WTC11 (cell line): ENCODE measurements around the gene HTR3A. TPM values are rescaled to one million over a fixed set of nuclear protein-coding genes. Genes with fewer than 3 reads are reported as not detected.

Experiments
- ATAC-seq: fragments of 200-7000 bp; cut with Tn5 transposase; 2 replicates; pipeline ENCODE4 v1.10.0; 2021; ENCODE audit warnings: mild to moderate bottlenecking, moderate library complexity
- CTCF ChIA-PET: fragments of 300-600 bp; sonication (Branson Sonifier 250); formaldehyde crosslinking; loops from one replicate; lab custom pipeline; 2021; ENCODE audit warnings: antibody characterized with exemption; lab: Charles Lee
- POLR2A ChIA-PET: fragments of 350-600 bp; sonication (Branson Sonifier 250); formaldehyde crosslinking; loops from one replicate; lab custom pipeline; 2021; ENCODE audit warnings: antibody characterized with exemption; lab: Charles Lee
- DNase-seq: peaks from one replicate; pipeline ENCODE4 v3.0.0; 2021; ENCODE audit warnings: low spot score
- H3K27ac Mint-ChIP-seq: 2 replicates; pipeline ENCODE4 v1.8.0; 2021; ENCODE audit warnings: mixed read lengths
- H3K27me3 Mint-ChIP-seq: 2 replicates; pipeline ENCODE4 v1.8.0; 2021; ENCODE audit warnings: low read depth, mild to moderate bottlenecking, moderate library complexity, mixed read lengths
- H3K36me3 Mint-ChIP-seq: 2 replicates; pipeline ENCODE4 v1.8.0; 2021; ENCODE audit warnings: mixed read lengths
- H3K4me1 Mint-ChIP-seq: 2 replicates; pipeline ENCODE4 v1.8.0; 2022; ENCODE audit warnings: mixed read lengths
- H3K4me3 Mint-ChIP-seq: 2 replicates; pipeline ENCODE4 v1.8.0; 2021; ENCODE audit warnings: mild to moderate bottlenecking, moderate library complexity, mixed read lengths
- H3K9me3 Mint-ChIP-seq: 2 replicates; pipeline ENCODE4 v1.8.0; 2021; ENCODE audit warnings: mixed read lengths
- ATF1 ChIP-seq: sonication (generic); formaldehyde crosslinking; IDR thresholded peaks from 2 replicates; pipeline ENCODE4 v1.8.1; 2023; ENCODE audit warnings: mild to moderate bottlenecking, moderate library complexity, missing genetic modification reagents
- FOXP1 ChIP-seq: sonication (generic); formaldehyde crosslinking; IDR thresholded peaks from 2 replicates; pipeline ENCODE4 v1.8.0; 2022; ENCODE audit warnings: missing genetic modification reagents, mild to moderate bottlenecking, moderate library complexity, borderline replicate concordance
- GABPB1 ChIP-seq: sonication (generic); formaldehyde crosslinking; IDR thresholded peaks from 2 replicates; pipeline ENCODE4 v1.8.1; 2023; ENCODE audit warnings: mild to moderate bottlenecking, missing genetic modification reagents
- HMGA2 ChIP-seq: fragments of 250-450 bp; sonication (Bioruptor Pico); IDR thresholded peaks from 2 replicates; pipeline ENCODE4 v1.4.0; 2021; ENCODE audit warnings: mild to moderate bottlenecking, moderate library complexity
- KAT7 ChIP-seq: sonication (generic); formaldehyde crosslinking; IDR thresholded peaks from 2 replicates; pipeline ENCODE4 v1.8.1; 2023; ENCODE audit warnings: missing genetic modification reagents, mild to moderate bottlenecking, borderline replicate concordance
- MYBL2 ChIP-seq: sonication (generic); formaldehyde crosslinking; IDR thresholded peaks from 2 replicates; pipeline ENCODE4 v1.8.1; 2023; ENCODE audit warnings: mild to moderate bottlenecking, moderate library complexity, missing genetic modification reagents
- NR1H2 ChIP-seq: sonication (generic); formaldehyde crosslinking; IDR thresholded peaks from 2 replicates; pipeline ENCODE4 v1.9.0; 2021; ENCODE audit warnings: mild to moderate bottlenecking, moderate library complexity, missing genetic modification reagents
- OVOL2 ChIP-seq: fragments of 250-450 bp; sonication (Bioruptor Pico); IDR thresholded peaks from 2 replicates; pipeline ENCODE4 v1.9.0; 2021; ENCODE audit warnings: mild to moderate bottlenecking, borderline replicate concordance
- TEAD4 ChIP-seq: sonication (generic); formaldehyde crosslinking; IDR thresholded peaks from 2 replicates; pipeline ENCODE4 v1.8.0; 2022; ENCODE audit warnings: mild to moderate bottlenecking, missing genetic modification reagents
- total RNA-seq: library from RNA; stranded (reverse); gene quantifications from 3 replicates; pipeline ENCODE4 v1.2.3, GENCODE V29; 2021
- TF ChIP-seq, protein P1 (sequence below): sonication (generic); formaldehyde crosslinking; IDR thresholded peaks from 2 replicates; pipeline ENCODE4 v1.8.1; 2023; ENCODE audit warnings: mild to moderate bottlenecking, missing genetic modification reagents
- TF ChIP-seq, protein P2 (sequence below): sonication (generic); formaldehyde crosslinking; IDR thresholded peaks from 2 replicates; pipeline ENCODE4 v1.8.0; 2023; ENCODE audit warnings: missing genetic modification reagents, mild to moderate bottlenecking, borderline replicate concordance
- TF ChIP-seq, protein P3 (sequence below): fragments of 250-450 bp; sonication (Bioruptor Pico); IDR thresholded peaks from 2 replicates; pipeline ENCODE4 v1.9.0; 2021; ENCODE audit warnings: moderate library complexity, mild to moderate bottlenecking, inconsistent platforms, borderline replicate concordance
- TF ChIP-seq, protein P4 (sequence below): sonication (generic); formaldehyde crosslinking; IDR thresholded peaks from 2 replicates; pipeline ENCODE4 v1.8.0; 2022; ENCODE audit warnings: mild to moderate bottlenecking, missing genetic modification reagents
- TF ChIP-seq, protein P5 (sequence below): sonication (generic); formaldehyde crosslinking; conservative IDR thresholded peaks from 2 replicates; pipeline ENCODE4 v1.8.1; 2023; ENCODE audit warnings: mild to moderate bottlenecking, low read depth, missing genetic modification reagents, moderate library complexity
- TF ChIP-seq, protein P6 (sequence below): sonication (generic); formaldehyde crosslinking; IDR thresholded peaks from 2 replicates; pipeline ENCODE4 v1.8.1; 2023; ENCODE audit warnings: mild to moderate bottlenecking, missing genetic modification reagents, moderate library complexity
- TF ChIP-seq, protein P7 (sequence below): fragments of 250-450 bp; sonication (Bioruptor Pico); IDR thresholded peaks from 2 replicates; pipeline ENCODE4 v2.1.2; 2022; ENCODE audit warnings: mild to moderate bottlenecking, moderate library complexity

Gene HTR3A
- total RNA-seq, 1 experiment from 2014 or later, result 4.1 TPM

DNA sequence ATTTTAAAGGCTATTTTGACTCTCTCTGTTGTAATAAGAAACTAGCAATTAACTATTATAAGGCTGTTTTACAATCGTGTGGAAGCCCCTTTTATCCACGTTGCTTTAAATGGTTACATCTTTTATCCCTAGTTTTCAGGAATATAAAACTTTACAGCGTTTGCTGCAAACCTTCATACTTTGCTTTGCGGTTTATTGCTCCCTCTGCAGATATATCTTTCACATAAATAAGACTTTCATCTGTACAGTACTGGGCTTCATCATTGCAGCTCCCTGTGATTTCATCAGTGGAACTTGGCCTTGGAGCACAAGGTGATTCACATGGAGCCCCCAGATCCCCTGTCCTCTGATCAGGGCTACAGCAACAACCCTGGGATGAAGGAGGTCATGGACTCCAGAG is 25.6 kb downstream of the HTR3A start:
- Mint-ChIP-seq H3K4me3 (no peak overlapping the region), H3K27ac (no peak overlapping the region), H3K36me3 (no peaks in the 10 kb centered on the region)
- no peak for DNase-seq
- no peak for TF ChIP-seq HMGA2 (CRISPR knock-in tag)
- TF ChIP-seq KAT7, result no peak
- TF ChIP-seq ATF1 (CRISPR knock-in tag), result no peak
- TF ChIP-seq FOXP1 (CRISPR knock-in tag), result no peak
- no peak for TF ChIP-seq MYBL2
- TF ChIP-seq, all 79 proteins: peak for 0
- Mint-ChIP-seq H3K9me3 (no peaks in the 10 kb centered on the region), H3K27me3 (no peaks in the 10 kb centered on the region), H3K4me1 (peaks cover 4% of the 10 kb centered on the region)
- CTCF ChIA-PET, result interaction anchor here (3.1 kb wide), 1 partner anchor 261 kb away, joined by 8 read pairs; no protein-coding TSS in a partner anchor
- ATAC-seq, result no peak
- POLR2A ChIA-PET, result no interaction called here

DNA sequence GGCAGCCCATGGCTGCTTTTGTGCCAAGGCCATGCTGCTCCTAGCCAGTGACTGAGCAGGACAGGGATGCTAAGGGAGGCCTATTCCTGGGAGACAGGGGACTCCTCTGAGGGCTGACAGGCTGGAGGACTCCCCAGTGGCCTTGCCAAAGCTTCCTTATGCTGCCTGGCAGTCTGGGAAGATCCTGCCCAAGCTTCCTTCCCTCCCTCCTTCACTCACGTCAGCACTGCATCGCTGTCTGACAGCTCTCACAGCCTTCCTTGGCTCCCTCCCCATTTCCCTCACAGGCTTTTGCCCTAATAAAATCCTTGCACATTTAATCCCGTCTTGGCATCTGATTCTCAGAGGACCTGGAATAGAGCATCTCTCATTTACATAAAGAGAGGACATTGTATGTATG is 26.5 kb downstream of the HTR3A start:
- H3K36me3 Mint-ChIP-seq, result no peaks in the 10 kb centered on the region
- TF ChIP-seq GABPB1 (CRISPR knock-in tag) (no peak), NR1H2 (no peak), KAT7 (no peak), OVOL2 (CRISPR knock-in tag) (no peak), TEAD4 (no peak)
- TF ChIP-seq, protein P1, sequence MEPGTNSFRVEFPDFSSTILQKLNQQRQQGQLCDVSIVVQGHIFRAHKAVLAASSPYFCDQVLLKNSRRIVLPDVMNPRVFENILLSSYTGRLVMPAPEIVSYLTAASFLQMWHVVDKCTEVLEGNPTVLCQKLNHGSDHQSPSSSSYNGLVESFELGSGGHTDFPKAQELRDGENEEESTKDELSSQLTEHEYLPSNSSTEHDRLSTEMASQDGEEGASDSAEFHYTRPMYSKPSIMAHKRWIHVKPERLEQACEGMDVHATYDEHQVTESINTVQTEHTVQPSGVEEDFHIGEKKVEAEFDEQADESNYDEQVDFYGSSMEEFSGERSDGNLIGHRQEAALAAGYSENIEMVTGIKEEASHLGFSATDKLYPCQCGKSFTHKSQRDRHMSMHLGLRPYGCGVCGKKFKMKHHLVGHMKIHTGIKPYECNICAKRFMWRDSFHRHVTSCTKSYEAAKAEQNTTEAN (CRISPR knock-in tag), result no peak
- TF ChIP-seq, protein P2, sequence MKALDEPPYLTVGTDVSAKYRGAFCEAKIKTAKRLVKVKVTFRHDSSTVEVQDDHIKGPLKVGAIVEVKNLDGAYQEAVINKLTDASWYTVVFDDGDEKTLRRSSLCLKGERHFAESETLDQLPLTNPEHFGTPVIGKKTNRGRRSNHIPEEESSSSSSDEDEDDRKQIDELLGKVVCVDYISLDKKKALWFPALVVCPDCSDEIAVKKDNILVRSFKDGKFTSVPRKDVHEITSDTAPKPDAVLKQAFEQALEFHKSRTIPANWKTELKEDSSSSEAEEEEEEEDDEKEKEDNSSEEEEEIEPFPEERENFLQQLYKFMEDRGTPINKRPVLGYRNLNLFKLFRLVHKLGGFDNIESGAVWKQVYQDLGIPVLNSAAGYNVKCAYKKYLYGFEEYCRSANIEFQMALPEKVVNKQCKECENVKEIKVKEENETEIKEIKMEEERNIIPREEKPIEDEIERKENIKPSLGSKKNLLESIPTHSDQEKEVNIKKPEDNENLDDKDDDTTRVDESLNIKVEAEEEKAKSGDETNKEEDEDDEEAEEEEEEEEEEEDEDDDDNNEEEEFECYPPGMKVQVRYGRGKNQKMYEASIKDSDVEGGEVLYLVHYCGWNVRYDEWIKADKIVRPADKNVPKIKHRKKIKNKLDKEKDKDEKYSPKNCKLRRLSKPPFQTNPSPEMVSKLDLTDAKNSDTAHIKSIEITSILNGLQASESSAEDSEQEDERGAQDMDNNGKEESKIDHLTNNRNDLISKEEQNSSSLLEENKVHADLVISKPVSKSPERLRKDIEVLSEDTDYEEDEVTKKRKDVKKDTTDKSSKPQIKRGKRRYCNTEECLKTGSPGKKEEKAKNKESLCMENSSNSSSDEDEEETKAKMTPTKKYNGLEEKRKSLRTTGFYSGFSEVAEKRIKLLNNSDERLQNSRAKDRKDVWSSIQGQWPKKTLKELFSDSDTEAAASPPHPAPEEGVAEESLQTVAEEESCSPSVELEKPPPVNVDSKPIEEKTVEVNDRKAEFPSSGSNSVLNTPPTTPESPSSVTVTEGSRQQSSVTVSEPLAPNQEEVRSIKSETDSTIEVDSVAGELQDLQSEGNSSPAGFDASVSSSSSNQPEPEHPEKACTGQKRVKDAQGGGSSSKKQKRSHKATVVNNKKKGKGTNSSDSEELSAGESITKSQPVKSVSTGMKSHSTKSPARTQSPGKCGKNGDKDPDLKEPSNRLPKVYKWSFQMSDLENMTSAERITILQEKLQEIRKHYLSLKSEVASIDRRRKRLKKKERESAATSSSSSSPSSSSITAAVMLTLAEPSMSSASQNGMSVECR, result no peak
- TF ChIP-seq, protein P3, sequence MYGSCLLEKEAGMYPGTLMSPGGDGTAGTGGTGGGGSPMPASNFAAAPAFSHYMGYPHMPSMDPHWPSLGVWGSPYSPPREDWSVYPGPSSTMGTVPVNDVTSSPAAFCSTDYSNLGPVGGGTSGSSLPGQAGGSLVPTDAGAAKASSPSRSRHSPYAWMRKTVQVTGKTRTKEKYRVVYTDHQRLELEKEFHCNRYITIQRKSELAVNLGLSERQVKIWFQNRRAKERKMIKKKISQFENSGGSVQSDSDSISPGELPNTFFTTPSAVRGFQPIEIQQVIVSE, result no peak
- TF ChIP-seq, protein P4, sequence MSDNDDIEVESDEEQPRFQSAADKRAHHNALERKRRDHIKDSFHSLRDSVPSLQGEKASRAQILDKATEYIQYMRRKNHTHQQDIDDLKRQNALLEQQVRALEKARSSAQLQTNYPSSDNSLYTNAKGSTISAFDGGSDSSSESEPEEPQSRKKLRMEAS (CRISPR knock-in tag), result no peak
- TF ChIP-seq, protein P5, sequence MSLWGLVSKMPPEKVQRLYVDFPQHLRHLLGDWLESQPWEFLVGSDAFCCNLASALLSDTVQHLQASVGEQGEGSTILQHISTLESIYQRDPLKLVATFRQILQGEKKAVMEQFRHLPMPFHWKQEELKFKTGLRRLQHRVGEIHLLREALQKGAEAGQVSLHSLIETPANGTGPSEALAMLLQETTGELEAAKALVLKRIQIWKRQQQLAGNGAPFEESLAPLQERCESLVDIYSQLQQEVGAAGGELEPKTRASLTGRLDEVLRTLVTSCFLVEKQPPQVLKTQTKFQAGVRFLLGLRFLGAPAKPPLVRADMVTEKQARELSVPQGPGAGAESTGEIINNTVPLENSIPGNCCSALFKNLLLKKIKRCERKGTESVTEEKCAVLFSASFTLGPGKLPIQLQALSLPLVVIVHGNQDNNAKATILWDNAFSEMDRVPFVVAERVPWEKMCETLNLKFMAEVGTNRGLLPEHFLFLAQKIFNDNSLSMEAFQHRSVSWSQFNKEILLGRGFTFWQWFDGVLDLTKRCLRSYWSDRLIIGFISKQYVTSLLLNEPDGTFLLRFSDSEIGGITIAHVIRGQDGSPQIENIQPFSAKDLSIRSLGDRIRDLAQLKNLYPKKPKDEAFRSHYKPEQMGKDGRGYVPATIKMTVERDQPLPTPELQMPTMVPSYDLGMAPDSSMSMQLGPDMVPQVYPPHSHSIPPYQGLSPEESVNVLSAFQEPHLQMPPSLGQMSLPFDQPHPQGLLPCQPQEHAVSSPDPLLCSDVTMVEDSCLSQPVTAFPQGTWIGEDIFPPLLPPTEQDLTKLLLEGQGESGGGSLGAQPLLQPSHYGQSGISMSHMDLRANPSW (CRISPR knock-in tag), result no peak
- TF ChIP-seq, protein P6, sequence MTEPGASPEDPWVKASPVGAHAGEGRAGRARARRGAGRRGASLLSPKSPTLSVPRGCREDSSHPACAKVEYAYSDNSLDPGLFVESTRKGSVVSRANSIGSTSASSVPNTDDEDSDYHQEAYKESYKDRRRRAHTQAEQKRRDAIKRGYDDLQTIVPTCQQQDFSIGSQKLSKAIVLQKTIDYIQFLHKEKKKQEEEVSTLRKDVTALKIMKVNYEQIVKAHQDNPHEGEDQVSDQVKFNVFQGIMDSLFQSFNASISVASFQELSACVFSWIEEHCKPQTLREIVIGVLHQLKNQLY (CRISPR knock-in tag), result no peak
- TF ChIP-seq, protein P7, sequence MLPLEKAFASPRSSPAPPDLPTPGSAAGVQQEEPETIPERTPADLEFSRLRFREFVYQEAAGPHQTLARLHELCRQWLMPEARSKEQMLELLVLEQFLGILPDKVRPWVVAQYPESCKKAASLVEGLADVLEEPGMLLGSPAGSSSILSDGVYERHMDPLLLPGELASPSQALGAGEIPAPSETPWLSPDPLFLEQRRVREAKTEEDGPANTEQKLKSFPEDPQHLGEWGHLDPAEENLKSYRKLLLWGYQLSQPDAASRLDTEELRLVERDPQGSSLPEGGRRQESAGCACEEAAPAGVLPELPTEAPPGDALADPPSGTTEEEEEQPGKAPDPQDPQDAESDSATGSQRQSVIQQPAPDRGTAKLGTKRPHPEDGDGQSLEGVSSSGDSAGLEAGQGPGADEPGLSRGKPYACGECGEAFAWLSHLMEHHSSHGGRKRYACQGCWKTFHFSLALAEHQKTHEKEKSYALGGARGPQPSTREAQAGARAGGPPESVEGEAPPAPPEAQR (CRISPR knock-in tag), result no peak
- TF ChIP-seq, all 79 proteins: peak for 0
- H3K27ac Mint-ChIP-seq, result no peak overlapping the region
- H3K9me3 Mint-ChIP-seq, result no peaks in the 10 kb centered on the region
- DNase-seq, result no peak
- POLR2A ChIA-PET, result no interaction called here
- ATAC-seq, result no peak
- peaks cover 4% of the 10 kb centered on the region for H3K4me1 Mint-ChIP-seq
- H3K4me3 Mint-ChIP-seq, result no peak overlapping the region
- H3K27me3 Mint-ChIP-seq, result no peaks in the 10 kb centered on the region
- CTCF ChIA-PET, result interaction anchor here (3.1 kb wide), 1 partner anchor 260 kb away, joined by 8 read pairs; no protein-coding TSS in a partner anchor
